HepG2 (cell line): ENCODE results near the gene POLR2F. TPM values are rescaled to one million over a fixed set of nuclear protein-coding genes. Genes with fewer than 3 reads are reported as not detected.

ENCODE experiments used
- ATAC-seq: fragments of 200-7000 bp; cut with Tn5 transposase; 3 replicates; pipeline ENCODE4 v1.9.1; 2020; ENCODE audit warnings: mild to moderate bottlenecking, moderate library complexity
- BruUV-seq: library from RNA; stranded (reverse); fragments of 400-500 nt; replicated peaks from 2 replicates; lab custom pipeline; 2021; lab: Mats Ljungman, UMichigan
- CTCF ChIA-PET: fragments of 300-600 bp; formaldehyde crosslinking; extraction: SDS; loops from one replicate; lab custom pipeline; 2021; ENCODE audit warnings: low total read pairs, inconsistent platforms, low intra/inter-chr PET ratio; lab: Yijun Ruan, JAX
- POLR2A ChIA-PET: fragments of 350-600 bp; sonication (Branson Sonifier 250); formaldehyde crosslinking; loops from one replicate; lab custom pipeline; 2020; ENCODE audit warnings: antibody characterized with exemption, inconsistent platforms; lab: Yijun Ruan, JAX
- DNase-seq: peaks from one replicate; pipeline ENCODE4 v3.0.0-alpha.2; 2015; ENCODE audit warnings: low spot score
- FAIRE-seq: peaks from 3 replicates; lab custom pipeline; 2011; peaks lifted over from hg19 to GRCh38; lab: Jason Lieb, UNC
- H2AFZ ChIP-seq: one replicate; pipeline ENCODE4 v1.6.1; 2011; ENCODE audit warnings: low read length, inconsistent platforms
- H3K27ac ChIP-seq: fragments of 300-600 bp; 3 replicates; pipeline ENCODE4 v1.8.0; 2011; ENCODE audit warnings: mixed run types, mild to moderate bottlenecking, mixed read lengths, low read length, inconsistent platforms; ENCODE audit not compliant: insufficient read depth; ENCODE audit errors: extremely low read length
- H3K27me3 ChIP-seq, 2 experiments: fragments of 200-600 bp in 1 of 2; 2 replicates in 1 of 2; 3 replicates in 1 of 2; pipeline versions ENCODE4 v1.6.0 to v1.8.0; 2011; ENCODE audit warnings: low read length in 2 of 2, mild to moderate bottlenecking in 2 of 2, moderate library complexity in 2 of 2, inconsistent platforms in 1 of 2; ENCODE audit not compliant: insufficient read depth in 2 of 2, control insufficient read depth in 1 of 2
- H3K36me3 ChIP-seq, 2 experiments: fragments of 200-600 bp in 1 of 2; replicated peaks in 1 of 2; 2 replicates in 1 of 2; 3 replicates in 1 of 2; pipeline versions ENCODE4 v1.5.1 to v1.8.0; 2011; ENCODE audit warnings: low read length in 2 of 2, inconsistent platforms in 1 of 2; ENCODE audit not compliant: insufficient read depth in 2 of 2, control insufficient read depth in 1 of 2
- H3K4me1 ChIP-seq: 2 replicates; pipeline ENCODE4 v1.5.1; 2012; ENCODE audit warnings: low read length, inconsistent platforms; ENCODE audit not compliant: insufficient read depth
- H3K4me2 ChIP-seq: 2 replicates; pipeline ENCODE4 v1.6.0; 2011; ENCODE audit warnings: low read depth, low read length, inconsistent platforms
- H3K4me3 ChIP-seq, 3 experiments: fragments of 200-600 bp in 1 of 3; sonication (generic), shearing (Covaris generic) in 1 of 3; replicated peaks in 1 of 3; 2 replicates each; pipeline ENCODE4 v1.5.1; 2011 to 2016; ENCODE audit warnings: low read length in 3 of 3, inconsistent platforms in 2 of 3, low read depth in 2 of 3, mild to moderate bottlenecking in 2 of 3, control low read depth in 1 of 3, mixed read lengths in 1 of 3; ENCODE audit not compliant: insufficient read depth in 1 of 3
- H3K79me2 ChIP-seq: one replicate; pipeline ENCODE4 v1.6.1; 2011; ENCODE audit warnings: low read length, inconsistent platforms; ENCODE audit not compliant: insufficient read depth
- H3K9ac ChIP-seq: 2 replicates; pipeline ENCODE4 v1.6.0; 2011; ENCODE audit warnings: mild to moderate bottlenecking, low read depth, low read length, inconsistent platforms; ENCODE audit not compliant: insufficient read depth
- H3K9me3 ChIP-seq: 2 replicates; pipeline ENCODE4 v1.5.1; 2012; ENCODE audit warnings: mild to moderate bottlenecking, low read length
- H4K20me1 ChIP-seq: 2 replicates; pipeline ENCODE4 v1.6.0; 2011; ENCODE audit warnings: inconsistent platforms, mild to moderate bottlenecking, low read length, moderate library complexity; ENCODE audit not compliant: insufficient read depth
- HDAC6 ChIP-seq: fragments of 200-600 bp; sonication (generic); IDR thresholded peaks from 2 replicates; pipeline ENCODE4 v1.7.0; 2017; ENCODE audit warnings: mild to moderate bottlenecking, antibody characterized with exemption, low read length, low read depth
- IRF2 ChIP-seq: IDR thresholded peaks from 2 replicates; pipeline ENCODE4 v1.6.1; 2018; ENCODE audit warnings: missing genetic modification reagents, missing compliant biosample characterization
- JUND ChIP-seq: sonication (generic); formaldehyde crosslinking; IDR thresholded peaks from 2 replicates; pipeline ENCODE4 v1.8.0; 2022; ENCODE audit warnings: mild to moderate bottlenecking, missing genetic modification reagents
- KAT8 ChIP-seq: IDR thresholded peaks from 2 replicates; pipeline ENCODE4 v1.6.1; 2016; ENCODE audit warnings: missing genetic modification reagents, missing compliant biosample characterization
- NFIC ChIP-seq: IDR thresholded peaks from 2 replicates; pipeline ENCODE4 v1.6.1; 2012; ENCODE audit warnings: mild to moderate bottlenecking, low read length, inconsistent platforms
- PLSCR1 ChIP-seq: sonication (generic); formaldehyde crosslinking; IDR thresholded peaks from 2 replicates; pipeline ENCODE4 v1.5.0; 2020; ENCODE audit warnings: missing genetic modification reagents, mild to moderate bottlenecking, borderline replicate concordance
- THRA ChIP-seq: sonication (generic); formaldehyde crosslinking; IDR thresholded peaks from 2 replicates; pipeline ENCODE4 v1.4.0; 2020; ENCODE audit warnings: missing genetic modification reagents, borderline replicate concordance
- ZBTB1 ChIP-seq: sonication (generic); formaldehyde crosslinking; IDR thresholded peaks from 2 replicates; pipeline ENCODE4 v1.4.0; 2020; ENCODE audit warnings: missing genetic modification reagents, borderline replicate concordance
- ZFAT ChIP-seq: sonication (generic); formaldehyde crosslinking; conservative IDR thresholded peaks from 2 replicates; pipeline ENCODE4 v1.8.1; 2023; ENCODE audit warnings: missing genetic modification reagents, inconsistent platforms
- ZNF180 ChIP-seq: sonication (generic); formaldehyde crosslinking; IDR thresholded peaks from 2 replicates; pipeline ENCODE4 v1.4.0; 2020; ENCODE audit warnings: low read depth, missing genetic modification reagents, borderline replicate concordance
- ZNF512 ChIP-seq: sonication (generic); formaldehyde crosslinking; IDR thresholded peaks from 2 replicates; pipeline ENCODE4 v1.4.0; 2020; ENCODE audit warnings: mild to moderate bottlenecking, missing genetic modification reagents
- ZNF747 ChIP-seq: sonication (generic); formaldehyde crosslinking; IDR thresholded peaks from 2 replicates; pipeline ENCODE4 v1.8.1; 2023; ENCODE audit warnings: missing genetic modification reagents, mild to moderate bottlenecking, borderline replicate concordance
- ZNF839 ChIP-seq: sonication (generic); formaldehyde crosslinking; IDR thresholded peaks from 2 replicates; pipeline ENCODE4 v1.4.0; 2020; ENCODE audit warnings: missing genetic modification reagents, mild to moderate bottlenecking, borderline replicate concordance
- ZNF883 ChIP-seq: sonication (generic); formaldehyde crosslinking; IDR thresholded peaks from 2 replicates; pipeline ENCODE4 v1.5.1; 2020; ENCODE audit warnings: mild to moderate bottlenecking, missing genetic modification reagents; ENCODE audit errors: not compliant biosample characterization
- ZXDC ChIP-seq: sonication (generic); formaldehyde crosslinking; IDR thresholded peaks from 2 replicates; pipeline ENCODE4 v1.5.0; 2020; ENCODE audit warnings: mild to moderate bottlenecking, missing genetic modification reagents
- WGBS: methylation state at CpG from one replicate; pipeline ENCODE4 v1.1.6; 2017; ENCODE audit warnings: low lambda C conversion rate; 5-methylcytosine and 5-hydroxymethylcytosine counted together
- in situ Hi-C: cut with HindIII; loops from 2 replicates; pipeline ENCODE4 v1.10.0; 2017; ENCODE audit warnings: low pct_unique_long_range_greater_than_20kb; ENCODE audit not compliant: extremely low pct_ligation_motif_present
- intact Hi-C: fragments of 100-400 bp; cut with micrococcal nuclease; formaldehyde crosslinking; loops from one replicate; pipeline ENCODE4 v1.10.0; 2022; ENCODE audit not compliant: unreplicated experiment
- polyA plus RNA-seq, 8 experiments: library from polyadenylated mRNA; depleted of rRNA in 3 of 8; stranded (reverse) in 7 of 8; unstranded in 1 of 8; fragments of >200 nt; fragmentation: Illumina TruSeq in 4 of 8; extraction: Trizol in 4 of 8; gene quantifications; 2 replicates each; pipeline versions ENCODE4 v1.2.1 to v1.2.3, GENCODE V29; 2011 to 2016; ENCODE audit warnings: low read depth in 4 of 8, missing spikeins in 1 of 8, mixed read lengths in 1 of 8; ENCODE audit not compliant: insufficient read depth in 1 of 8
- total RNA-seq, 5 experiments: library from RNA; depleted of rRNA; stranded (reverse); fragments of >200 nt; fragmentation: Illumina TruSeq; extraction: Trizol; gene quantifications; 2 replicates each; pipeline ENCODE4 v1.2.3, GENCODE V29; 2016; ENCODE audit warnings: low read depth in 1 of 5

Gene POLR2F
- total and polyA plus RNA-seq, 2 of the 13 experiments (the other 11 are each of a cell fraction or from before 2014, with no cell fraction given) = 135 to 158 TPM

- intact Hi-C loops = no loop called here
- in situ Hi-C loops = no loop called here
- H3K27me3 ChIP-seq = no peaks in the 10 kb centered on the region
- FAIRE-seq = no peak
- H2AFZ ChIP-seq = no peak overlapping the region
- TF ChIP-seq ZFAT (CRISPR knock-in tag) (no peak), IRF2 (CRISPR knock-in tag) (no peak), PLSCR1 (no peak), THRA (CRISPR knock-in tag) (no peak), ZNF839 (CRISPR knock-in tag) (no peak), KAT8 (CRISPR knock-in tag) (no peak), ZNF883 (CRISPR knock-in tag) (no peak), HDAC6 (no peak), JUND (CRISPR knock-in tag) (no peak), ZNF180 (CRISPR knock-in tag) (no peak), ZNF747 (CRISPR knock-in tag) (no peak), ZNF512 (CRISPR knock-in tag) (no peak), NFIC (no peak), ZBTB1 (no peak), ZXDC (no peak)
- no peak overlapping the region for H3K4me3 ChIP-seq
- H3K27ac ChIP-seq = no peak overlapping the region
- H3K4me1 ChIP-seq = no peaks in the 10 kb centered on the region
- no TSS peak for BruUV-seq
- POLR2A ChIA-PET = no interaction called here
- WGBS = 94% methylated on average over 3 of the region's 7 CpGs
- peaks cover 22 to 29% of the 10 kb centered on the region in 2 experiments; a peak in 4 of 5 replicates for H3K36me3 ChIP-seq
- ATAC-seq = no peak
- no peak for DNase-seq
- H4K20me1 ChIP-seq = no peaks in the 10 kb centered on the region
- CTCF ChIA-PET = no interaction called here
- no peak overlapping the region for H3K9ac ChIP-seq
- H3K79me2 ChIP-seq = no peaks in the 10 kb centered on the region
- no peaks in the 10 kb centered on the region for H3K9me3 ChIP-seq
- no peak overlapping the region for H3K4me2 ChIP-seq
Observed at GRCh38 chr22:37926358-37926757, 27.1 kb upstream of the POLR2F start.
